Stimulated activated CD8-positive, alpha-beta memory T cell treated with anti-CD3 and anti-CD28 coated beads, Interleukin-4, amount 100 ng/mL, for 48 hours (primary cell): ENCODE results near the gene RAB10.
"Not testable (repeated sequence)": the region's sequence is repeated elsewhere in the genome, so short reads cannot be mapped to it uniquely, and the experiment has no call there.

ENCODE experiments used
- DNase-seq: peaks from one replicate; pipeline ENCODE4 v3.0.0-alpha.2; 2020

Gene RAB10

DNA sequence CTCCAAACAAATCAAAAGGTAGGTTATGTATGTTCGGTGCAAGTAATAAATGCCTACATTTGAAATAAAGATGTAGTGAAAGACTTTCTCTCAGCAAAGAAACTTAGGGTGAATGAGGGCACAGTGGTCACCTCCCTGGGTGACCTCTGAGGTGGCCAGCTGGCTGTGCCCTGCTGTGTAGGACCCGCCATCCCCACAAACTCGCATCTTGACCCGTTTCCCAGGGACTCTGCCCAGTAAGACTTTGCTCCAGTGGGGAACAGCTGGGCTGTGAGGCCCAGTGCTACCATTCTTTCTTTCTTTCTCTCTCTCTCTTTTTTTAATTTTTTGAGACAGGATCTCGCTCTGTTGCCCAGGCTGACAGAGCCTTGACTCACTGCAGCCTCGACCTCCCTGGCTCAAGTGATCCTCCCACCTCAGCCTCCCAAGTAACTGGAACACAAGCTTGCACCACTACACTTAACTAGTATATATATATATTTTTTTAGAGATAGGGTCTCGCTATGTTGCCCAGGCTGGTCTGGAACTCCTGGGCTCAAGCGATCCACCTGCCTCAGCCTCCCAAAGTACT, 130.8 kb downstream of the RAB10 start:
- no peak for DNase-seq

DNA sequence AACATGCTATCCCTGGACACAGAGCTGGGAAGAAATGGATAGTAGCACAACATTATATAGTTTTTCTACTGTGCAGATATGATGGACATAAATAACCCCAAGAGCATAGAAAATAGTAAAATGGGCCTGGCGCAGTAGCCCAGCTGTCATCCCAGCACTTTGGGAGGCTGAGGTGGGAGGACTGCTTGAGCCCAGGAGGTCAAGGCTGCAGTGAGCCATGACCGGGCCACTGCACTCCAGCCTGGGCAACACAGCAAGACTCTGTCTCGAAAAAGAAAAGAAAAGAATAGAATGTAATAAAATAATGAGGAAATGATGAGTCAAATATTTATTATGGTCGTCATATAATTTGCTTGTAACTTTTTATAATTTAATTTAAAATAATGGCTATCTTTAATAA, 131.5 kb downstream of the RAB10 start:
- no peak for DNase-seq

DNA sequence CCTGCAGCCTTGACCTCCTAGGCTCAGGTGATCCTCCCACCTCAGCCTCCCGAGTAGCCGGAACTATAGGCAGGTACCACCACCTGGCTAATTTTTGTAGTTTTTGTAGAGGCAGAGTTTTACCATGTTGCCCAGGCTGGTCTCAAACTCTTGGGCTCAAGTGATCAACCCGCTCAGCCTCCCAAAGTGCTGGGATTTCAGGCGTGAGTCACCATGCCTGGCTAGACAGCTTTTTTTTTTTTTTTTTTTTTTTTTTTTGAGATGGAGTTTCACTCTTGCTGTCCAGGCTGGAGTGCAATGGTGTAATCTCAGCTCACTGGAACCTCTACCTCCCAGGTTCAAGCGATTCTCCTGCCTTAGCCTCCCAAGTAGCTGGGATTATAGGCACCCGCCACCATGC, 132.7 kb downstream of the RAB10 start:
- DNase-seq: not testable (repeated sequence)

DNA sequence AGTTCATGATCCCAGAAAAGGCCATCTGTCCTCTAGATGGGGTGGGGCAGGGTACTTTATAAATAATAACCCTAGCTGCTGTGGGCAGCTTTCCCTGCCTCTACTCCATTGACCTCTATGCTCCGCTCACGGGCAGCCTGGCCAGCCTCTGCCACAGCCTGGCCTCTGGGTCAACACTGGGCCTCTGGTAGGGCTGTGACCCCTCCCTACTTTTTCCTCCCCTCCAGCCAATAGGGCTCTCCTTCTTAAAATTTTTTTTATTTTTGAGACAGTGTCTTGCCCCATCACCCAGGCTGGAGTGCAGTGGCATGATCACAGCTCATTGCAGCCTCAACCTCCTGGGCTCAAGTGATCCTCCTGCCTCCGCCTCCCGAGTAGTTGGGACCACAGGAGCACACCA, 134.9 kb downstream of the RAB10 start:
- no peak for DNase-seq

DNA sequence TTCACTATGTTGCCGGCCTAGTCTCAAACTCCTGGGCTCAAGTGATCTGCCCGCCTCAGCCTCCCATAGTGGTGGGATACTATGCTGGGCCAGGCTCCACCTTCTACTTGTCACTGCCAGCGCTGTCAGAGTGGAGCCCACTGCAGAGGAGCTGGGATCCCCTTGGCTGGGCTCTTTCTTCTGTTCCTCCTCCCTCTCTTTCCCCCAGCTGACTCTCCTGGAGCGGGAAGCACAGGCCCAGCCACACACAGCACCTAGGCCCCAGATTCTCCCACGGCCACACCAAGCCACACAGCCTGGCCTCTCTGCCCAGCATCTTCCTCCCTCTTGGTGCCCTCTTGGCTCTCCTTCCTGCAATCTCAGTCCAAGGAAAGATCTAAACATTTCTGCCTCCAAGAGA, 135.3 kb downstream of the RAB10 start:
- no peak for DNase-seq

- no peak for DNase-seq
Measured at GRCh38 chr2:26169681-26170414, 136.0 kb downstream of the RAB10 start.

DNA sequence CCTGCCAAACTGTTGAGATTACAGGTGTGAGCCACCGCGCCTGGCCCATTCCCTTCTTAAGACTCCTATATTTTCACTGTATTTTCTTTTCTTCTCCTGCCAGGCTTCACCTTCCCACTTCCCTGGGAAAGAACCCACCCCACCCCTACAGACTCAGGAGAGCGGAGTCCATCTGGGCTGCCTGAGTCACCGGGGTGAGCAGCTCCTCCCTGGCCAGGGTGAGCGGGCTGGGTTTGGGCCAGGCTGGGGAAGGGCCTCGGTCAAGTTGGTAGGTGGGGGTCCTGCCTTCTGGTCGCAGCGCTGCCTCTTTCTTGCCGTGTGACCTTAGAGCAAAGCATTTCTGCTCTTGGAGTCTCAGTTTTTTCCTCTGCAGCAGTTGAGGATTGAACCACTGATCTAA, 136.9 kb downstream of the RAB10 start:
- DNase-seq: no peak

- DNase-seq: no peak
Measured at GRCh38 chr2:26172189-26172870, 138.4 kb downstream of the RAB10 start.

- no peak for DNase-seq
Measured at GRCh38 chr2:26172871-26173775, 139.2 kb downstream of the RAB10 start, which contains the start of gene GAREM2. GAREM2 (plus strand) TSS chr2:26173088; CDS start chr2:26173221, 133 bp downstream.

GRCh38 chr2:26173776-26174482, 140.0 kb downstream of the RAB10 start:
- no peak for DNase-seq

DNA sequence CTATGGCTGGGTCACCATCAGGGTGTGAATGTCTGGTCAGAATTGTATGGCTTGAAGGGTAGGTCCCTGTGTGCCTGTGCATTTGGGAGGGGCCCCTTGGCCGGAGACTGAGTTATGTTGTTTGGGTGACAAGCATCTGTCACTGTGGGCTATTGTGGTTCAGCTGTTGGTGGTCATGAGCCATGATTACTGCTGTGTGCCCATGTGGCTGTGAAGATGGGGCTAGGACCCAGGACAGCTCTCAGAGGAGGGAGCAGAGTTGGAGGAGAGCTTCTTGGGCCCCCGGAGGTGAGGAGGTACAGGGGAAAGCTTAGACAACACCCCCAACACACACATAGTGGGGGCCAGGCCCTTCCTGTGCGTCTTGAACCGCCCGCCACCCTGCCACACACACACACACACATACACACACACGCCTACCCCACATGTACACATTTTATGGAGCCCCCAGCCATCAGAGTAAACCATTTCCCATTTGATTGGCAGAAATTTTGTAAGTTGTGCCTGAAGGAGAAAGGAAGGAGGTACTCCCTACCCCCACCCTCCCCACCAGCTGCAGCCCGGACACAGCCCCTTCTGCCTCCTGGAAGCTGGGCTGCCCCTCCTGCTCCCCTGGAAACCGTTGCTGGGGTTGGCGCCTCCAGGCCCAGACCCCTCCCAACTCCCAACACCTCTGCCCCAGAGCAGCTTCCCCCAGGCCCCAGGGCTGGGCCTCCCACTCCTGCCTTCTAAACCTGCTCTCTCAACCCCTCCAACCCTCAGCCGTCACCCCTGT, 141.0 kb downstream of the RAB10 start:
- DNase-seq: no peak

- no peak for DNase-seq
Measured at GRCh38 chr2:26175466-26176278, 141.8 kb downstream of the RAB10 start.

DNA sequence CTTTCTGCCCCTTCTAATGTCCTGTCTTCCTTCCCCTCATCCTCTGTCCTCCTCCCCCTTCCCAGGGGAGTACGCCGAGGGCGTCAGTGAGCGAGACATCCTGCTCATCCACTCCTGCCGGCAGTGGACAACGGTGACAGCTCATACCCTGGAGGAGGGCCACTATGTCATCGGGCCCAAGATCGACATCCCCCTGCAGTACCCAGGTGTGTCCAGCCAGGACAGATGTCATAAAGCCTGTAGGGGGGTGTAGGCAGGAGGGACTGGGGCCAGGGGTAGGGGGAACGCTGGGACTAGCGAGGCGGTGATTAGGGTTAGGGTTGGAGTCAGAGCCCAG, 142.4 kb downstream of the RAB10 start:
- DNase-seq: no peak

DNA sequence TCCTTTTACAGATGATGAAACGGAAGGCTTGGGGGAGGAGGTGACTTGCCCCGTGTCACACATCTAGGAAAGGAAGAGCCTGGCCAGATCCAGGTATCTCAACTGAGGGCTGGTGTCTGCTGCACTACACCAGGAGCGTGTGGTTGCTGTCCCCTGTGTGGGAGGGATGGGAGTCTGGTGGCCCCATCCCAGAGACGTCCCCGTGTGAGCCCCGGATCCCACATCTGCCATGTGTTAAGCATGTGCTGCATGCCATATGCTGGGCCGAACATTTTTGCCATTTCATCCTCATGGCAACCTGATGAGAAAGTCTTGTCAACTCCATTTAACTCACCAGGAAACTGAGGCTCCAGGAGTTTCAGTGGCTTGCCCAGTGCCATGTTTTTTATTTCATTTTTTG, 143.2 kb downstream of the RAB10 start:
- no peak for DNase-seq

DNA sequence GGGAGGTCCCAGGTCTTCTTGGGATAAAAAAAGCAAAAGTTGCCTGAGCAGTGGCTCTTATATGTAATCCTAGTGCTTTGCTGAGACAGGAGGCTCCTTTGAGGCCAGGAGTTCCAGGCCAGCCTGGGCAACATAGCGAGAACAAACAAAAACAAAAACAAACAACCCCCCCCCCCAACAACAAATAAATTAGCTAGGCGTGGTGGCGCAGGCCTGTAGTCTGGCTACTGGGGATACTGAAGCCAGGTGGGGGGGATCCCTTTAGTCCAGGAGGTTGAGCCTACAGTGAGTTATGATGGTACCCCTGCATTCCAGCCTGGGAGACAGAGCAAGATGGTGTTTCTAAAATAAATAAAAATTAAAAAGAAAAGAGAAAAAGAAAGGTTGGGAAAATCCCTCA, 144.4 kb downstream of the RAB10 start:
- DNase-seq: no peak

DNA sequence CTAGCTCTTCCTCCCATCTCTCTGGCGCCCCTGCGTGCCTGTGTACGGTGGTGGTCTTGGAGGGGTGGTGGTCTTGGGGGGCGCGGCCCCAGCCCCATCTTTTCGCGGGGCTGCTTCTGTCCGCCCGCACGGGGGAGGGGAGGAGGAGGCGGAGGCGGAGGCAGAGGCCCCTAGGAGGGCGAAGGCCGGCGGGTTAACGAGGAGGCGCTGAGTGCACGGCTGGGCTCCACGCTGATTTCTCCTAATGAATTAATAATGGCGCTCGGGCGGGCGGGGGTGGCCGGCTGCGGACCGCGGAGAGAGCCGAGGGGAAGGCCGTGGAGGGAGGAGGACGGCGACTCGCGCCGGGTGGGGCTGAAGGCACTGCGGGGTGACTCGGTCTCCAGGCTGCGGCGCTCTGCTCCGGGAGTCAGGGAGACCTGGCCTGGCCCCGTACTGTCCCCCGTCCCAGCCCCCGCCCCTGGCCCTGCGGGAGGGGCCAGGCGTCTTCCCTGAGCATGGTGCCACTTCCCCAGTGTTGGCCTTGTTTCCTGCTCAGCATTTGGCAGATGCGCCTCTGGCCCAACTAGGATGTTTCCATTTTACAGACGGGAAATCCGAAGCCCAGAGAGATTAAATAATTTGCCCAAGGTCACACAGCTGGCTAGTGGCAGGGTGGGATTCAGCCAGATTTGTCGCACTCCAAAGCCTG, 145.0 kb downstream of the RAB10 start:
- no peak for DNase-seq

GRCh38 chr2:26179446-26179913, 145.6 kb downstream of the RAB10 start:
- DNase-seq: no peak

GRCh38 chr2:26182441-26182840, 148.6 kb downstream of the RAB10 start:
- no peak for DNase-seq

- DNase-seq: no peak
Measured at GRCh38 chr2:26182887-26183630, 149.2 kb downstream of the RAB10 start.
